Right cardiac atrium (tissue), 5 donors: ENCODE results near the gene ADD1. TPM values are rescaled to one million over a fixed set of nuclear protein-coding genes. Genes with fewer than 3 reads are reported as not detected.

Source experiments
- ATAC-seq, 2 donors: fragments of 200-7000 bp; cut with Tn5 transposase; one replicate each; pipeline versions ENCODE4 v1.8.0 to v1.9.1; 2020; ENCODE audit warnings: moderate library complexity in 2 of 2, mild to moderate bottlenecking in 1 of 2
- DNase-seq, 3 donors: peaks; one replicate each; pipeline ENCODE4 v3.0.0-alpha.2; 2020
- H3K27ac ChIP-seq: one replicate; pipeline ENCODE4 v1.5.1; 2013; ENCODE audit warnings: mild to moderate bottlenecking, low read length, control low read depth, moderate library complexity
- H3K27me3 ChIP-seq: one replicate; pipeline ENCODE4 v1.6.1; 2013; ENCODE audit not compliant: control insufficient read depth, insufficient read depth
- H3K4me1 ChIP-seq: one replicate; pipeline ENCODE4 v1.6.1; 2013; ENCODE audit warnings: low read length; ENCODE audit not compliant: control insufficient read depth, insufficient read depth
- H3K4me3 ChIP-seq: one replicate; pipeline ENCODE4 v1.5.1; 2013; ENCODE audit warnings: low read length, control low read depth
- H3K9me3 ChIP-seq: one replicate; pipeline ENCODE4 v1.6.1; 2013; ENCODE audit warnings: low read length; ENCODE audit not compliant: control insufficient read depth
- WGBS: extraction: QIAGEN DNeasy Blood & Tissue Kit; methylation state at CpG from one replicate; pipeline ENCODE4 v1.1.7; 2013; 5-methylcytosine and 5-hydroxymethylcytosine counted together
- intact Hi-C, 4 donors: fragments of 100-400 bp; cut with DNase I; formaldehyde crosslinking; loops; one replicate each; pipeline versions ENCODE4 v1.11.0 to v1.14.0; 2022 to 2023
- polyA plus RNA-seq: library from polyadenylated mRNA; stranded (reverse); fragments of 200-250 nt; gene quantifications from one replicate; pipeline ENCODE4 v1.2.3, GENCODE V29; 2013
- total RNA-seq, 4 donors: library from RNA; stranded (reverse); fragmentation: NEBNext Ultra II Directional; extraction: Animal tissue kit (Norgen Biotek cat#: 25700); gene quantifications; one replicate each; pipeline ENCODE4 v1.2.1, GENCODE V29; 2021
- donor health status: healthy with polysubstance abuse.
- donor health status: DM: no; HTN: yes; CAD: no.
- donor health status: DM: no; HTN: no; CAD: no.
- donor health status: DM: no; HTN: yes; CAD: no; lungs with severe emphysema.
- donor health status: DM: yes; HTN: yes; CAD: no.

The ADD1 gene
- total and polyA plus RNA-seq, 5 donors = 207 to 256 (median 218) TPM

GRCh38 chr4:2925496-2925895 is 81.9 kb downstream of the ADD1 start:
- intact Hi-C loops = loop anchor here in 2 of 4 donors (10.0 kb wide), 2 partner anchors 61 to 81 kb away; partner anchors contain the start of gene ADD1 (in 1 of the 2)
- 88% methylated on average over 5 of the region's 5 CpGs for WGBS
- H3K4me1 ChIP-seq = no peaks in the 10 kb centered on the region
- DNase-seq = no peak
- ATAC-seq = no peak
- no peak overlapping the region for H3K4me3 ChIP-seq
- H3K9me3 ChIP-seq = no peaks in the 10 kb centered on the region
- H3K27me3 ChIP-seq = no peaks in the 10 kb centered on the region
- no peak overlapping the region for H3K27ac ChIP-seq

- H3K4me1 ChIP-seq = no peaks in the 10 kb centered on the region
- no peak overlapping the region for H3K27ac ChIP-seq
- WGBS = 93% methylated on average over 41 of the region's 41 CpGs
- no peak for ATAC-seq
- intact Hi-C loops = loop anchor here in 2 of 4 donors (10.0 kb wide), 2 partner anchors 61 to 81 kb away; partner anchors contain the start of gene ADD1 (in 1 of the 2)
- no peak overlapping the region for H3K4me3 ChIP-seq
- no peaks in the 10 kb centered on the region for H3K9me3 ChIP-seq
- peak in 1 of 3 donors; percentile 45 for DNase-seq
- no peaks in the 10 kb centered on the region for H3K27me3 ChIP-seq
Measured at GRCh38 chr4:2925931-2926860, 82.6 kb downstream of the ADD1 start.

- Histone ChIP-seq H3K27me3 (no peaks in the 10 kb centered on the region), H3K27ac (no peak overlapping the region), H3K9me3 (no peaks in the 10 kb centered on the region), H3K4me1 (no peaks in the 10 kb centered on the region), H3K4me3 (no peak overlapping the region)
- ATAC-seq (no peak), DNase-seq (peak in 1 of 3 donors; percentile 19)
- intact Hi-C loops = loop anchor here in 2 of 4 donors (10.0 kb wide), 2 partner anchors 62 to 82 kb away; partner anchors contain the start of gene ADD1 (in 1 of the 2)
- WGBS = 94% methylated on average over 18 of the region's 18 CpGs
Measured at GRCh38 chr4:2927016-2927695, 83.5 kb downstream of the ADD1 start.

GRCh38 chr4:2927696-2928075 is 84.0 kb downstream of the ADD1 start:
- Histone ChIP-seq H3K27me3 (no peaks in the 10 kb centered on the region), H3K27ac (no peak overlapping the region), H3K9me3 (no peaks in the 10 kb centered on the region), H3K4me1 (no peaks in the 10 kb centered on the region), H3K4me3 (no peak overlapping the region)
- DNase-seq (no peak), ATAC-seq (no peak)
- intact Hi-C loops = loop anchor here in 2 of 4 donors (10.0 kb wide), 2 partner anchors 63 to 83 kb away; partner anchors contain the start of gene ADD1 (in 1 of the 2)
- WGBS = 94% methylated on average over 12 of the region's 12 CpGs

GRCh38 chr4:2928242-2929176 is 84.9 kb downstream of the ADD1 start:
- no peak for ATAC-seq
- Histone ChIP-seq H3K9me3 (no peaks in the 10 kb centered on the region), H3K27ac (no peak overlapping the region), H3K27me3 (no peaks in the 10 kb centered on the region), H3K4me3 (no peak overlapping the region), H3K4me1 (peaks cover 3% of the 10 kb centered on the region)
- WGBS = 85% methylated on average over 32 of the region's 32 CpGs
- intact Hi-C loops = loop anchor here in 2 of 4 donors (10.0 kb wide), 2 partner anchors 64 to 84 kb away; partner anchors contain the start of gene ADD1 (in 1 of the 2)
- DNase-seq = no peak

- Histone ChIP-seq H3K27ac (no peak overlapping the region), H3K27me3 (no peaks in the 10 kb centered on the region), H3K9me3 (no peaks in the 10 kb centered on the region), H3K4me3 (no peak overlapping the region), H3K4me1 (peaks cover 4% of the 10 kb centered on the region)
- intact Hi-C loops = loop anchor here in 2 of 4 donors (10.0 kb wide), 2 partner anchors 65 to 85 kb away; partner anchors contain the start of gene ADD1 (in 1 of the 2)
- 89% methylated on average over 16 of the region's 16 CpGs for WGBS
- DNase-seq (no peak), ATAC-seq (no peak)
Measured at GRCh38 chr4:2929469-2929868, 85.8 kb downstream of the ADD1 start.

GRCh38 chr4:2930135-2930757 is 86.6 kb downstream of the ADD1 start:
- peaks cover 4% of the 10 kb centered on the region for H3K4me1 ChIP-seq
- H3K9me3 ChIP-seq = no peaks in the 10 kb centered on the region
- 86% methylated on average over 12 of the region's 12 CpGs for WGBS
- no peaks in the 10 kb centered on the region for H3K27me3 ChIP-seq
- intact Hi-C loops = loop anchor here in 3 of 4 donors (10.0 kb wide), 1 partner anchor 165 kb away; no protein-coding TSS in a partner anchor
- H3K27ac ChIP-seq = no peak overlapping the region
- no peak overlapping the region for H3K4me3 ChIP-seq
- no peak for DNase-seq
- no peak for ATAC-seq

- intact Hi-C loops = loop anchor here in 3 of 4 donors (10.0 kb wide), 1 partner anchor 166 kb away; no protein-coding TSS in a partner anchor
- ATAC-seq (no peak), DNase-seq (peak in 1 of 3 donors; percentile 78)
- H3K27me3 ChIP-seq = no peaks in the 10 kb centered on the region
- H3K9me3 ChIP-seq = no peaks in the 10 kb centered on the region
- peak overlapping the region; percentile 10 for H3K27ac ChIP-seq
- WGBS = 76% methylated on average over 34 of the region's 34 CpGs
- peaks cover 7% of the 10 kb centered on the region for H3K4me1 ChIP-seq
- H3K4me3 ChIP-seq = no peak overlapping the region
Measured at GRCh38 chr4:2930758-2931511, 87.3 kb downstream of the ADD1 start.

GRCh38 chr4:2931512-2932301 is 88.1 kb downstream of the ADD1 start:
- no peaks in the 10 kb centered on the region for H3K27me3 ChIP-seq
- DNase-seq (peak; percentile 71 to 89 (median 89)), ATAC-seq (peak; percentile 9 to 34)
- H3K9me3 ChIP-seq = no peaks in the 10 kb centered on the region
- H3K27ac ChIP-seq = peak overlapping the region; percentile 10
- no peak overlapping the region for H3K4me3 ChIP-seq
- intact Hi-C loops = loop anchor here in 3 of 4 donors (10.0 kb wide), 1 partner anchor 167 kb away; no protein-coding TSS in a partner anchor
- H3K4me1 ChIP-seq = peaks cover 7% of the 10 kb centered on the region
- 61% methylated on average over 38 of the region's 38 CpGs for WGBS
